Tibial nerve (tissue), 3 donors: ENCODE results near the gene IL31RA.

Experiments used
- CTCF ChIP-seq, 5 experiments: fragments of 200-600 bp in 3 of 5; fragments of 450-650 bp in 2 of 5; sonication (generic) in 3 of 5; IDR thresholded peaks; one replicate each; pipeline ENCODE4 v1.5.1; 2016 to 2019; ENCODE audit warnings: antibody characterized with exemption in 5 of 5, mild to moderate bottlenecking in 3 of 5, moderate library complexity in 2 of 5
- POLR2A ChIP-seq, 2 donors: fragments of 450-650 bp; IDR thresholded peaks; one replicate each; pipeline ENCODE4 v1.6.1; 2017; ENCODE audit warnings: antibody characterized with exemption in 2 of 2, mild to moderate bottlenecking in 2 of 2, moderate library complexity in 2 of 2

DNA sequence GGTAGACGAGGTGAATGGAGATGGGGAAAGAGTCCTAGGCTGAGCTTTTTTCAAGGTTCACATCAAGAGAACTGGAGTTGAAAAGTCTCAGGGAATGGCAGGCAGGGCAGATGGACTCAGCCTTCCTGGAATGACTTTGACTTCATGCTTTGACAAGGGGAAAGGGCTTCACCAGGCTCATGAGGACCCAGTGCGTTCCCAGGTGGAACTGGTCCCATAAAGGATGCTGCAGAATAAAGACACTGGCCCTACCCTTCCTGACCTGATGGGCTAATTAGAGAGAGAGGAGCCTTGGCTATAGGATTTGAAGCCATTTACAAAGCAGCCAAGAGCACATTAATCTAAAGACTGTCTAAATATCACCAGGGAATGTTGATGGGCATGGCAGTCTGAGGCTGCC lies 63.8 kb downstream of the IL31RA start:
- TF ChIP-seq CTCF (IDR thresholded peaks at IDR 0.05): no peak
- TF ChIP-seq POLR2A (IDR thresholded peaks at IDR 0.05): no peak
